Astrocyte of the cerebellum (primary cell): ENCODE data around the gene RLF.

ENCODE experiments used
- DNase-seq: peaks from one replicate; pipeline ENCODE4 v3.0.0-alpha.2; 2011; ENCODE audit warnings: low read depth
- H3K4me3 ChIP-seq: 2 replicates; pipeline ENCODE4 v1.5.1; 2011; ENCODE audit warnings: mild to moderate bottlenecking, low read depth, low read length, moderate library complexity
- CTCF ChIP-seq: IDR thresholded peaks from 2 replicates; pipeline ENCODE4 v1.5.1; 2012; ENCODE audit warnings: low read length, low read depth, moderate library complexity, mild to moderate bottlenecking; ENCODE audit errors: missing control alignments
- in situ Hi-C: cut with HindIII; loops from 2 replicates; pipeline ENCODE4 v1.10.0; 2017; ENCODE audit warnings: low sequenced_read_pairs

The RLF gene

GRCh38 chr1:40133312-40133665 lies 27.9 kb upstream of the RLF start:
- in situ Hi-C loops: no loop called here

DNA sequence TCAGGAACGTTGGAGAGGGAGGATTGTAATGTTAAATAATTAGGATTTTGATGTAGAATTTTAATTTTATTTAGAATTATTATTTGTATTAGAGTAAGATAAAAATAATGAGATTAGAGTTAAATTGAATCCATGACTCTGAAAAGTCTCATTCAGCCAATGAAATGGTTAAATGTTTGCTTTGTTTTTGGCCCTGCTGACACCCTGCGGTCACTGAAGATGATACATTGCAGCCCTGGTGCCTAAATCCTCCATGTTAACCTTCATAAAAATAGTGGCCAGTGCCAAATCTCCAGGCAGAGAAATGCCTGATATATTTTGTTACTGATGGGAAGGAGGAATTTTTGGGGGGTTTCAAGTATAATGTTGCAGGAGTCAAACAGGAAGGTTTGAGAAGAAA lies 27.3 kb upstream of the RLF start:
- in situ Hi-C loops: no loop called here
- DNase-seq: no peak
- no peak for TF ChIP-seq CTCF
- H3K4me3 ChIP-seq: no peak overlapping the region

More at GRCh38 chr1:40133312-40133665, 27.9 kb upstream of the RLF start:
- TF ChIP-seq CTCF: no peak
- no peak for DNase-seq
- H3K4me3 ChIP-seq: no peak overlapping the region

DNA sequence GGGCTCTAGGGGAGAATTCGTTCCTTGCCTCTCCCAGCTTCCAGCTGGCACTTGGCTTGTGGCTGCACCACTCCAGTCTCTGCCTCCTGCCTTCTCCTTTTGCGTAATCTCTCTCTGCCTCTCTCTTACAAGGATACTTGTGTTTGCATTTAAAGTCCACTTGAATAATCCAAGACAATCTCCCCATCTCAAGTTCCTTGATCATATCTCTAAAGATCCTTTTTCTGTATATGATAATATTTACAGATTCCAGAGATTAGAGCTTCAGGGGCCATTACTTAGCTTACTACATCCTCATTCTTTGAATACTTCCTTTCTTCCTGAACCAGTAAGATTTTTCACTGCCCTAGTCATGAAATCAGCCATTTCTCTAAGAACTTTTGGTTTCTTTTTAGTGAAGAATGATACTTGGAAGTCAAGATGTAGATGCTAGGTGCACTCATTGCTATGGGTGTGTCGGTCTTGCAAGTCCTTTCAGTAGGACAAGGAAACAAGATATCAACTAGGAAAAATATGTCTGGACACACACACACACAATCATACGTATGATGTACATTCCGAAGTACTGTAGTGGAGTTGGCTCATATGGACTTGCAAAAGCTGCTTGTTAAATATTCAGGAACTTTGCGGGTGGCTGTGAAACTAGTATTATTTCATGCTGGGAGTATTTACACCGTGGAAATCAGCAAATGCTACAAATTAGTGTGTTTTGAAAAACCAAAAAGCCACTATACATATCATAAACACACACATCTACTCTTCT lies 20.8 kb upstream of the RLF start:
- in situ Hi-C loops: no loop called here
- no peak for TF ChIP-seq CTCF
- no peak for DNase-seq
- no peak overlapping the region for H3K4me3 ChIP-seq

DNA sequence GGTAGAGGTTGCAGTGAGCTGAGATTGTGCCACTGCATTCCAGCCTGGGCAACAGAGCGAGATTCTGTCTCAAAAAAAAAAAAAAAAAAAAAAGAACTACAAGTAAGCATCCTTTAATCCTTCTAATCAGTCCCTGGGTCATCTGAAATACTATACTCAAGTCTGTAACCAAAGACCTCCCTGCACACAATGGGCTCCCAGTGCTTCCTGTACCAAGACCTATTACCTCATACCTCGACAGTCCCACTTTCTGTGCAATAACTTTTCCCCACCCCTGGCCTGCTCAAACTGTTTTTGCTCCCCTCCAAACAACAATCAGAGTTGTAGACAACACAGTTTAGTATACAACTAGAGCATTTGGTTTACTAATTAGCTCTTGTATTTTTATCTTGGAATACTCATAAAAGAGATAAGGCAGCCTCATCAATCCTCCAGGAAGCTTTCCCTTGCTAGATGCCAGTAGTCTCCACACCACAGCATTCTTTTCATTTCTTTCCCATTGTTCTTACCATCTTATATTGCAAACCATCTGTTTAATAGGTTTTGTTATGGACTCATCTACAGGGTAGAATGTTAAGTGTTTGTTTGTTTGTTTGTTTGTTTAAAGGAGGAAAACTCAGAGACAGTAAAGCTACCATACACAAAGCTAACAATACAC lies 19.2 kb upstream of the RLF start:
- TF ChIP-seq CTCF: no peak
- no peak overlapping the region for H3K4me3 ChIP-seq
- DNase-seq: no peak
- in situ Hi-C loops: no loop called here

GRCh38 chr1:40143891-40144575 lies 17.2 kb upstream of the RLF start:
- H3K4me3 ChIP-seq: no peak overlapping the region
- peak; percentile 52 for DNase-seq
- in situ Hi-C loops: no loop called here
- peak; percentile 77 for TF ChIP-seq CTCF

- H3K4me3 ChIP-seq: no peak overlapping the region
- no peak for TF ChIP-seq CTCF
- no peak for DNase-seq
- in situ Hi-C loops: no loop called here
These were observed 9.6 kb upstream of the RLF start for GRCh38 chr1:40151457-40152079.
